Neural progenitor cell (in vitro differentiated cells): ENCODE measurements around the gene NEDD4L. TPM values are rescaled to one million over a fixed set of nuclear protein-coding genes. Genes with fewer than 3 reads are reported as not detected.

Source experiments
- DNase-seq: peaks from one replicate; pipeline ENCODE4 v3.0.0-alpha.2; 2016; ENCODE audit warnings: low spot score
- H2AFZ ChIP-seq: fragments of 200-600 bp; sonication (generic); replicated peaks from 2 replicates; pipeline ENCODE4 v1.6.1; 2016; ENCODE audit warnings: antibody characterized with exemption
- H3F3A ChIP-seq: fragments of 200-600 bp; sonication (generic); 2 replicates; pipeline ENCODE4 v1.6.1; 2016; ENCODE audit warnings: antibody characterized with exemption, low read depth
- H3K27ac ChIP-seq: fragments of 200-600 bp; sonication (generic); 2 replicates; pipeline ENCODE4 v1.5.1; 2016; ENCODE audit warnings: mild to moderate bottlenecking
- H3K27me3 ChIP-seq: fragments of 200-600 bp; sonication (generic); 2 replicates; pipeline ENCODE4 v1.6.1; 2016; ENCODE audit warnings: mild to moderate bottlenecking, moderate library complexity
- H3K36me3 ChIP-seq: fragments of 200-600 bp; sonication (generic); 2 replicates; pipeline ENCODE4 v1.5.1; 2016
- H3K4me1 ChIP-seq: fragments of 200-600 bp; sonication (generic); 2 replicates; pipeline ENCODE4 v1.6.1; 2016; ENCODE audit warnings: mixed run types
- H3K4me2 ChIP-seq: fragments of 200-600 bp; sonication (generic); 2 replicates; pipeline ENCODE4 v1.6.1; 2016
- H3K4me3 ChIP-seq: fragments of 200-600 bp; sonication (generic); 2 replicates; pipeline ENCODE4 v1.5.1; 2016
- H3K79me2 ChIP-seq: fragments of 200-600 bp; sonication (generic); 2 replicates; pipeline ENCODE4 v1.6.1; 2016; ENCODE audit warnings: low read depth
- H3K9ac ChIP-seq: fragments of 200-600 bp; sonication (generic); 2 replicates; pipeline ENCODE4 v1.6.1; 2016
- H3K9me3 ChIP-seq: fragments of 200-600 bp; sonication (generic); 2 replicates; pipeline ENCODE4 v1.5.1; 2016; ENCODE audit warnings: low read depth
- H4K20me1 ChIP-seq: fragments of 200-600 bp; sonication (generic); 2 replicates; pipeline ENCODE4 v1.6.1; 2016; ENCODE audit warnings: low read depth
- H3K27ac Mint-ChIP-seq: 3 replicates; pipeline ENCODE4 v1.8.0; 2021; ENCODE audit warnings: mixed read lengths
- H3K27me3 Mint-ChIP-seq: 2 replicates; pipeline ENCODE4 v1.8.0; 2022; ENCODE audit warnings: low read depth, mild to moderate bottlenecking, inconsistent platforms, moderate library complexity, mixed read lengths; ENCODE audit not compliant: insufficient read depth
- H3K36me3 Mint-ChIP-seq: 3 replicates; pipeline ENCODE4 v1.8.0; 2021; ENCODE audit warnings: mixed read lengths
- H3K4me1 Mint-ChIP-seq: 3 replicates; pipeline ENCODE4 v1.8.0; 2021; ENCODE audit warnings: mixed read lengths
- H3K4me3 Mint-ChIP-seq: 3 replicates; pipeline ENCODE4 v1.8.0; 2021; ENCODE audit warnings: mild to moderate bottlenecking, moderate library complexity, mixed read lengths
- H3K9me3 Mint-ChIP-seq: 3 replicates; pipeline ENCODE4 v1.8.0; 2020; ENCODE audit warnings: mixed read lengths
- EZH2 ChIP-seq: fragments of 200-600 bp; sonication (generic); IDR thresholded peaks from 2 replicates; pipeline ENCODE4 v1.6.1; 2017; ENCODE audit warnings: antibody characterized with exemption, mild to moderate bottlenecking, moderate library complexity
- EZH2phosphoT487 ChIP-seq: fragments of 200-600 bp; sonication (generic); IDR thresholded peaks from 2 replicates; pipeline ENCODE4 v1.6.1; 2017; ENCODE audit warnings: antibody characterized with exemption
- total RNA-seq: library from RNA; depleted of rRNA; stranded (reverse); fragments of >200 nt; gene quantifications from 2 replicates; pipeline ENCODE4 v1.2.3, GENCODE V29; 2015; ENCODE audit warnings: low replicate concordance
- TF ChIP-seq, protein P1 (sequence below): fragments of 200-600 bp; sonication (generic); IDR thresholded peaks from 2 replicates; pipeline ENCODE4 v1.5.1; 2017; ENCODE audit warnings: antibody characterized with exemption, mild to moderate bottlenecking

Gene NEDD4L
- total RNA-seq, 1 donor from 2014 or later: 55.5 TPM

DNA sequence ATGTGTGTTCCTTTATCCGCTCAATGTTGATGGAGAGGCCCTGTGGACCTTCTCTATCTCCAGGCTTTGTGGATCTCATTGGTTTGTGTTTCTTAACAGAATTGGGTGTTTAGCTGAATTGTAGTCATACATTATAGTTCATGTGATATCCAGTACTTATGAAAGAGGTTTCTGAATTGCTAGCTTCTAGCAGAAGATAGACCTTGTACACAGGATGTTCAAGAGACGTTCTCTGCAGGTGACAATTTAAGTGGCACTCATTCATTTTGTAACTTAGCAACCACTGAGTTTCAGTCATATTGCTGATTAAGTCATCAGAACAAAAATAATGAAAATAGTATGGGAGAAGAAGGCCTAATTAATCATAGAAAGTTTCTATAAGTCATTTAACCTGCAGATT is 305.6 kb downstream of the NEDD4L start:
- no peaks in the 10 kb centered on the region for H3K27me3 ChIP-seq
- H3K4me3 ChIP-seq: no peak overlapping the region
- H3K4me1 ChIP-seq: peaks cover 10% of the 10 kb centered on the region
- no peak overlapping the region for H3K4me3 Mint-ChIP-seq
- no peaks in the 10 kb centered on the region for H3K79me2 ChIP-seq
- TF ChIP-seq, protein P1, sequence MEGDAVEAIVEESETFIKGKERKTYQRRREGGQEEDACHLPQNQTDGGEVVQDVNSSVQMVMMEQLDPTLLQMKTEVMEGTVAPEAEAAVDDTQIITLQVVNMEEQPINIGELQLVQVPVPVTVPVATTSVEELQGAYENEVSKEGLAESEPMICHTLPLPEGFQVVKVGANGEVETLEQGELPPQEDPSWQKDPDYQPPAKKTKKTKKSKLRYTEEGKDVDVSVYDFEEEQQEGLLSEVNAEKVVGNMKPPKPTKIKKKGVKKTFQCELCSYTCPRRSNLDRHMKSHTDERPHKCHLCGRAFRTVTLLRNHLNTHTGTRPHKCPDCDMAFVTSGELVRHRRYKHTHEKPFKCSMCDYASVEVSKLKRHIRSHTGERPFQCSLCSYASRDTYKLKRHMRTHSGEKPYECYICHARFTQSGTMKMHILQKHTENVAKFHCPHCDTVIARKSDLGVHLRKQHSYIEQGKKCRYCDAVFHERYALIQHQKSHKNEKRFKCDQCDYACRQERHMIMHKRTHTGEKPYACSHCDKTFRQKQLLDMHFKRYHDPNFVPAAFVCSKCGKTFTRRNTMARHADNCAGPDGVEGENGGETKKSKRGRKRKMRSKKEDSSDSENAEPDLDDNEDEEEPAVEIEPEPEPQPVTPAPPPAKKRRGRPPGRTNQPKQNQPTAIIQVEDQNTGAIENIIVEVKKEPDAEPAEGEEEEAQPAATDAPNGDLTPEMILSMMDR: no peak
- TF ChIP-seq EZH2 (no peak), EZH2phosphoT487 (no peak)
- no peaks in the 10 kb centered on the region for H3K36me3 ChIP-seq
- DNase-seq: no peak
- peaks cover 41% of the 10 kb centered on the region for H3K4me1 Mint-ChIP-seq
- H4K20me1 ChIP-seq: no peaks in the 10 kb centered on the region
- H3K27me3 Mint-ChIP-seq: no peaks in the 10 kb centered on the region
- no peak overlapping the region for H3K27ac Mint-ChIP-seq
- no peak overlapping the region for H2AFZ ChIP-seq
- peaks cover 31% of the 10 kb centered on the region for H3K36me3 Mint-ChIP-seq
- H3K9me3 Mint-ChIP-seq: no peaks in the 10 kb centered on the region
- no peaks in the 10 kb centered on the region for H3K9me3 ChIP-seq
- H3K9ac ChIP-seq: no peak overlapping the region
- H3K4me2 ChIP-seq: no peak overlapping the region
- peaks cover 21% of the 10 kb centered on the region for H3F3A ChIP-seq
- H3K27ac ChIP-seq: no peak overlapping the region

DNA sequence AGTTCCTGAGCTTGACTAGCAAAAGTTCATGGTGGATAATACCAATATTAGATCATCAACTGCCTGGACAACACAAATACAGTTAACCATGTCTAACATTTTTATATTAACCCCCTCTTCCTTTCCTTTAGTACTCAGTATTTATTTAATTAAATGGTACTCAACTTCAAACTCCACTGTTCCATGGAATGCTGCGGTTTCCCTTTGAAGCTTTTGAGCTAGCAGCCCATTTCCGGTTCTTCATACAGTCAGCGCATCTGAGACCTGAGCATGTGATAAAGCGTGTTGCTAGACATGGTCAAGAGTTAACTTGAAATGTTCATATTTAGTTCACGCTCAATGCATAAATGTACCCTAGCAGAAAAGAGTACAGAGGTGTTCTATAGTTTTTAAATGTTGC is 306.5 kb downstream of the NEDD4L start:
- Histone ChIP-seq H3K79me2 (no peaks in the 10 kb centered on the region), H3K9me3 (no peaks in the 10 kb centered on the region), H3K4me1 (peaks cover 1% of the 10 kb centered on the region), H3K4me2 (no peak overlapping the region), H3K36me3 (no peaks in the 10 kb centered on the region), H3K4me3 (no peak overlapping the region), H4K20me1 (no peaks in the 10 kb centered on the region), H3K27ac (no peak overlapping the region), H2AFZ (no peak overlapping the region), H3K9ac (no peak overlapping the region), H3K27me3 (no peaks in the 10 kb centered on the region), H3F3A (peaks cover 12% of the 10 kb centered on the region)
- Mint-ChIP-seq H3K36me3 (peaks cover 33% of the 10 kb centered on the region), H3K4me1 (peaks cover 33% of the 10 kb centered on the region), H3K4me3 (no peak overlapping the region), H3K27ac (no peak overlapping the region), H3K9me3 (no peaks in the 10 kb centered on the region), H3K27me3 (peaks cover 3% of the 10 kb centered on the region)
- no peak for DNase-seq
- TF ChIP-seq EZH2phosphoT487: no peak

DNA sequence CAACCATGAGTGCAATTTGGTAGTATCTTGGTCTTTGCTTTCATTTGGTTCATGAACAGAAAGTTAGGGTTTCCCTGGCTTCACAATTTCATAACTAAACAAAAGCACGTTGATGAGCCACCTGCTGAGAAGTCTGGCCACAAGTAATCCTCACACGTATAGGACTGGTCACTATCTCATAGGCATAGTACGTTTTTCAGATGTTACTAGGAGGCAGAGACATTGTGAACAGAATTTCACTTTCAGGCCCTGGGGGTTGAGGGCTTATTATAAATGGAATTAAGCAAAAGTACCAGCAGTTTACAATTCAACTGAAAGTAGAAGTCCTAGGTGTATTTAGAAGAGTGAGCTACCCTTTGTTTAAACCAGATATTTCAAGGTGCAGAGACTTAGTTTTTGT is 307.8 kb downstream of the NEDD4L start:
- Mint-ChIP-seq H3K27ac (no peak overlapping the region), H3K4me1 (peaks cover 26% of the 10 kb centered on the region), H3K4me3 (no peak overlapping the region), H3K9me3 (no peaks in the 10 kb centered on the region), H3K27me3 (peaks cover 3% of the 10 kb centered on the region), H3K36me3 (peaks cover 35% of the 10 kb centered on the region)
- Histone ChIP-seq H3K4me1 (no peaks in the 10 kb centered on the region), H4K20me1 (no peaks in the 10 kb centered on the region), H3K36me3 (no peaks in the 10 kb centered on the region), H3K27me3 (no peaks in the 10 kb centered on the region), H3K9ac (no peak overlapping the region), H3K4me3 (no peak overlapping the region), H3K79me2 (no peaks in the 10 kb centered on the region), H2AFZ (no peak overlapping the region), H3K9me3 (no peaks in the 10 kb centered on the region), H3F3A (no peaks in the 10 kb centered on the region), H3K4me2 (no peak overlapping the region), H3K27ac (no peak overlapping the region)
- no peak for DNase-seq
- TF ChIP-seq EZH2phosphoT487: no peak
- TF ChIP-seq, protein P1: no peak
- TF ChIP-seq EZH2: no peak

DNA sequence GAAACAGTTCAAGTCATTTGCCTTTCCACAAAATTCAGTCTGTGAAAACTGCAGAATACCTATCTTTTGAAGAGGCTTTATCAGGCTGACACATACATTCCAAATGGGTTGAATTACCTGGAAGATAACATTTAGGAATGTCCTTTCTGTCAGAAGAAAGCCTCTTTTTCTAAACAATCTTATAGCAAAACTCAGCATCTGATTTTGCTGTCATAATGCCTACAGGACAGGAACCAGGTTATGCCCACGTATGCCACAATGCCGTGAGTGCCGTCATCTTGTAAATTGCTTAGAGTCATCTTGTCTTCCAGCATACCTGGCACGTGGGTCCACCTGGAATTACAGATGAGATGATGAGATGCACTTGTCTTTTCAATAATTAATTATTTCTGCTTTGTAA is 309.6 kb downstream of the NEDD4L start:
- no peak for DNase-seq
- Histone ChIP-seq H3K79me2 (no peaks in the 10 kb centered on the region), H3K4me2 (no peak overlapping the region), H2AFZ (no peak overlapping the region), H3K9ac (no peak overlapping the region), H3K27ac (no peak overlapping the region), H3K9me3 (no peaks in the 10 kb centered on the region), H4K20me1 (no peaks in the 10 kb centered on the region), H3K27me3 (no peaks in the 10 kb centered on the region), H3K4me3 (no peak overlapping the region), H3K36me3 (no peaks in the 10 kb centered on the region), H3K4me1 (no peaks in the 10 kb centered on the region), H3F3A (no peaks in the 10 kb centered on the region)
- no peak for TF ChIP-seq EZH2
- TF ChIP-seq, protein P1: no peak
- no peak for TF ChIP-seq EZH2phosphoT487
- H3K4me1 Mint-ChIP-seq: peaks cover 17% of the 10 kb centered on the region
- H3K27ac Mint-ChIP-seq: no peak overlapping the region
- H3K27me3 Mint-ChIP-seq: peaks cover 3% of the 10 kb centered on the region
- no peak overlapping the region for H3K4me3 Mint-ChIP-seq
- no peaks in the 10 kb centered on the region for H3K9me3 Mint-ChIP-seq
- peaks cover 35% of the 10 kb centered on the region for H3K36me3 Mint-ChIP-seq
